Measurements from ENCODE around the gene ALPL.
"Not testable (repeated sequence)": the region's sequence is repeated elsewhere in the genome, so short reads cannot be mapped to it uniquely, and the experiment has no call there.

ALPL gene

GRCh38 chr1:21509351-21510112, at the start of gene ALPL:
Gene ALPL (plus strand): TSS chr1:21509423. CDS start chr1:21554082, 44,659 bp downstream.
- DNase-seq = no peak

GRCh38 chr1:21465127-21465526, 44.1 kb upstream of the ALPL start:
- not testable (repeated sequence) for DNase-seq

- DNase-seq = not testable (repeated sequence)
Observed at GRCh38 chr1:21467946-21468345, 41.3 kb upstream of the ALPL start.

GRCh38 chr1:21468599-21468998, 40.6 kb upstream of the ALPL start:
- DNase-seq = peak; percentile 46

GRCh38 chr1:21469581-21469980, 39.6 kb upstream of the ALPL start:
- DNase-seq = no peak

- no peak for DNase-seq
Observed at GRCh38 chr1:21472861-21473260, 36.4 kb upstream of the ALPL start.

- no peak for DNase-seq
Observed at GRCh38 chr1:21478356-21478755, 30.9 kb upstream of the ALPL start.

- not testable (repeated sequence) for DNase-seq
Observed at GRCh38 chr1:21483881-21484280, 25.3 kb upstream of the ALPL start.

- DNase-seq = no peak
Observed at GRCh38 chr1:21489146-21489545, 20.1 kb upstream of the ALPL start.

GRCh38 chr1:21490774-21491487, 18.3 kb upstream of the ALPL start:
- peak; percentile 77 for DNase-seq

- peak; percentile 40 for DNase-seq
Observed at GRCh38 chr1:21491488-21492355, 17.5 kb upstream of the ALPL start.

GRCh38 chr1:21492356-21492625, 16.9 kb upstream of the ALPL start:
- no peak for DNase-seq

GRCh38 chr1:21494196-21494595, 15.0 kb upstream of the ALPL start:
- DNase-seq = no peak

- no peak for DNase-seq
Observed at GRCh38 chr1:21495225-21495820, 13.9 kb upstream of the ALPL start.

- DNase-seq = no peak
Observed at GRCh38 chr1:21496063-21496462, 13.2 kb upstream of the ALPL start.

- no peak for DNase-seq
Observed at GRCh38 chr1:21496886-21497285, 12.3 kb upstream of the ALPL start.

GRCh38 chr1:21497466-21498061, 11.7 kb upstream of the ALPL start:
- no peak for DNase-seq

GRCh38 chr1:21499283-21499950, 9.8 kb upstream of the ALPL start:
- no peak for DNase-seq

GRCh38 chr1:21503706-21504377, 5.4 kb upstream of the ALPL start:
- DNase-seq = no peak

- no peak for DNase-seq
Observed at GRCh38 chr1:21506804-21507203, 2.4 kb upstream of the ALPL start.

- DNase-seq = no peak
Observed at GRCh38 chr1:21507511-21508270, 1.5 kb upstream of the ALPL start.

Data from EL (cell line).